Motor neuron (in vitro differentiated cells): ENCODE results near the gene VSIG10L2. TPM values are rescaled to one million over a fixed set of nuclear protein-coding genes. Genes with fewer than 3 reads are reported as not detected.

Experiments used
- ATAC-seq, 8 experiments: fragments of 200-7000 bp; cut with Tn5 transposase; replicated peaks in 6 of 8; 2 replicates each; pipeline ENCODE4 v1.8.0; 2021; ENCODE audit warnings: mild to moderate bottlenecking in 8 of 8, moderate library complexity in 8 of 8
- H3K27ac ChIP-seq, 2 donors: fragments of 250-450 bp; sonication (Bioruptor Pico); 2 replicates each; pipeline ENCODE4 v1.9.0; 2021; ENCODE audit warnings: antibody characterized with exemption in 2 of 2, mild to moderate bottlenecking in 2 of 2, moderate library complexity in 1 of 2
- H3K4me1 ChIP-seq, 2 donors: fragments of 250-450 bp; sonication (Bioruptor Pico); replicated peaks in 1 of 2; 2 replicates each; pipeline ENCODE4 v1.6.1; 2021; ENCODE audit warnings: antibody characterized with exemption in 2 of 2, mild to moderate bottlenecking in 2 of 2, moderate library complexity in 1 of 2
- H3K4me3 ChIP-seq, 5 donors: fragments of 250-450 bp; sonication (Bioruptor Pico); 2 replicates each; pipeline ENCODE4 v1.9.0; 2021; ENCODE audit warnings: antibody characterized with exemption in 5 of 5, mild to moderate bottlenecking in 5 of 5, moderate library complexity in 4 of 5
- WGBS, 10 experiments: fragments of 450-650 bp; shearing (Covaris generic); methylation state at CpG; one replicate each; pipeline ENCODE4 v1.0.0; 2022; 5-methylcytosine and 5-hydroxymethylcytosine counted together
- in situ Hi-C, 9 experiments: fragments of 400-800 bp; cut with MboI; loops; one replicate each; pipeline ENCODE4 v1.15.0; 2021; ENCODE audit warnings: low sequenced_read_pairs in 9 of 9, low pct_unique_long_range_greater_than_20kb in 2 of 9; ENCODE audit not compliant: unreplicated experiment in 9 of 9
- total RNA-seq, 8 experiments: library from RNA; unstranded; fragments of 300-600 nt; gene quantifications; 2 replicates each; pipeline versions ENCODE4 v1.2.3 to v1.2.4, GENCODE V29; 2022

The VSIG10L2 gene
- total RNA-seq, 8 experiments from 2014 or later, result 0.05 to 0.47 (median 0.09) TPM; not detected in 3

- no peak for ATAC-seq
- in situ Hi-C loops, result no loop called here
- Histone ChIP-seq H3K4me3 (no peak overlapping the region), H3K27ac (no peak overlapping the region), H3K4me1 (no peaks in the 10 kb centered on the region)
- 0 to 100% (median 95%) methylated on average over 1 to 4 of the region's 4 CpGs; no CpG with 5 or more reads in 1 of the 10 experiments for WGBS, 10 experiments
Measured at GRCh38 chr11:125958872-125959400, 13.1 kb downstream of the VSIG10L2 start.

GRCh38 chr11:125959511-125959910 lies 13.7 kb downstream of the VSIG10L2 start:
- ATAC-seq, result no peak
- WGBS, 10 experiments, result 60 to 100% (median 96%) methylated on average over 1 to 6 of the region's 6 CpGs; no CpG with 5 or more reads in 1 of the 10 experiments

GRCh38 chr11:125959931-125960330 lies 14.1 kb downstream of the VSIG10L2 start:
- 60 to 100% (median 93%) methylated on average over 1 to 10 of the region's 10 CpGs for WGBS, 10 experiments
- in situ Hi-C loops, result no loop called here
- Histone ChIP-seq H3K27ac (no peak overlapping the region), H3K4me3 (no peak overlapping the region), H3K4me1 (no peaks in the 10 kb centered on the region)
- ATAC-seq, result no peak

More at GRCh38 chr11:125959511-125959910, 13.7 kb downstream of the VSIG10L2 start:
- Histone ChIP-seq H3K4me1 (no peaks in the 10 kb centered on the region), H3K27ac (no peak overlapping the region), H3K4me3 (no peak overlapping the region)
- in situ Hi-C loops, result no loop called here

- ATAC-seq, result no peak
Measured at GRCh38 chr11:125960771-125961170, 14.9 kb downstream of the VSIG10L2 start.

GRCh38 chr11:125967515-125967914 lies 21.7 kb downstream of the VSIG10L2 start:
- H3K4me3 ChIP-seq, result no peak overlapping the region
- in situ Hi-C loops, result no loop called here
- H3K4me1 ChIP-seq, result no peaks in the 10 kb centered on the region
- 82 to 100% (median 89%) methylated on average over 1 to 4 of the region's 4 CpGs; no CpG with 5 or more reads in 2 of the 10 experiments for WGBS, 10 experiments
- no peak overlapping the region for H3K27ac ChIP-seq
- ATAC-seq, result no peak

More at GRCh38 chr11:125960771-125961170, 14.9 kb downstream of the VSIG10L2 start:
- no peak overlapping the region for H3K27ac ChIP-seq
- H3K4me3 ChIP-seq, result no peak overlapping the region
- in situ Hi-C loops, result no loop called here
- no peaks in the 10 kb centered on the region for H3K4me1 ChIP-seq
- WGBS, 10 experiments, result 16 to 80% (median 65%) methylated on average over 1 to 6 of the region's 6 CpGs; no CpG with 5 or more reads in 4 of the 10 experiments

- Histone ChIP-seq H3K27ac (no peak overlapping the region), H3K4me1 (no peaks in the 10 kb centered on the region), H3K4me3 (no peak overlapping the region)
- in situ Hi-C loops, result no loop called here
- ATAC-seq, result no peak
- WGBS, 10 experiments, result 84 to 100% (median 96%) methylated on average over 3 to 7 of the region's 7 CpGs; no CpG with 5 or more reads in 2 of the 10 experiments
Measured at GRCh38 chr11:125968354-125968753, 22.5 kb downstream of the VSIG10L2 start.

- ATAC-seq, result no peak
- Histone ChIP-seq H3K27ac (no peak overlapping the region), H3K4me3 (no peak overlapping the region), H3K4me1 (no peaks in the 10 kb centered on the region)
- in situ Hi-C loops, result no loop called here
- 36 to 98% (median 85%) methylated on average over 3 to 6 of the region's 6 CpGs; no CpG with 5 or more reads in 1 of the 10 experiments for WGBS, 10 experiments
Measured at GRCh38 chr11:125971618-125972017, 25.8 kb downstream of the VSIG10L2 start.

GRCh38 chr11:125974284-125974683 lies 28.4 kb downstream of the VSIG10L2 start:
- in situ Hi-C loops, result no loop called here
- no peak for ATAC-seq

GRCh38 chr11:125975634-125976033 lies 29.8 kb downstream of the VSIG10L2 start:
- Histone ChIP-seq H3K4me3 (no peak overlapping the region), H3K27ac (no peak overlapping the region), H3K4me1 (peaks cover 15 to 17% of the 10 kb centered on the region in 2 donors)
- in situ Hi-C loops, result no loop called here
- ATAC-seq, result peak in 1 of 8 experiments; percentile 49
- 52 to 100% (median 93%) methylated on average over 1 to 6 of the region's 6 CpGs; no CpG with 5 or more reads in 1 of the 10 experiments for WGBS, 10 experiments

More at GRCh38 chr11:125974284-125974683, 28.4 kb downstream of the VSIG10L2 start:
- peaks cover 13 to 14% of the 10 kb centered on the region in 2 donors for H3K4me1 ChIP-seq
- no peak overlapping the region for H3K27ac ChIP-seq
- no peak overlapping the region for H3K4me3 ChIP-seq

- Histone ChIP-seq H3K27ac (no peak overlapping the region), H3K4me1 (peaks cover 15 to 17% of the 10 kb centered on the region in 2 donors), H3K4me3 (no peak overlapping the region)
- ATAC-seq, result no peak
- in situ Hi-C loops, result no loop called here
Measured at GRCh38 chr11:125976156-125976555, 30.3 kb downstream of the VSIG10L2 start.

- no peak overlapping the region for H3K4me3 ChIP-seq
- in situ Hi-C loops, result no loop called here
- WGBS, 10 experiments, result 57 to 100% (median 93%) methylated on average over 1 to 3 of the region's 3 CpGs; no CpG with 5 or more reads in 1 of the 10 experiments
- ATAC-seq, result no peak
- peaks cover 15 to 17% of the 10 kb centered on the region in 2 donors for H3K4me1 ChIP-seq
- no peak overlapping the region for H3K27ac ChIP-seq
Measured at GRCh38 chr11:125977333-125977732, 31.5 kb downstream of the VSIG10L2 start.

- 25 to 84% (median 43%) methylated on average over 2 to 6 of the region's 6 CpGs for whole genome bisulfite sequencing, 10 experiments
- Histone ChIP-seq H3K4me1 (peaks cover 15 to 17% of the 10 kb centered on the region in 2 donors), H3K27ac (no peak overlapping the region), H3K4me3 (no peak overlapping the region)
- ATAC-seq, result peak in 3 of 8 experiments; percentile 42 to 74 (median 60)
- in situ Hi-C loops, result no loop called here
Measured at GRCh38 chr11:125978181-125978716, 32.4 kb downstream of the VSIG10L2 start.

- H3K4me3 ChIP-seq, result no peak overlapping the region
- peaks cover 15 to 17% of the 10 kb centered on the region in 2 donors for H3K4me1 ChIP-seq
- in situ Hi-C loops, result no loop called here
- no peak for ATAC-seq
- 10 to 100% (median 72%) methylated on average over 1 to 3 of the region's 3 CpGs for WGBS, 10 experiments
- peak overlapping the region in 1 of 2 donors; percentile 42 for H3K27ac ChIP-seq
Measured at GRCh38 chr11:125978778-125979407, 33.0 kb downstream of the VSIG10L2 start.
